GM18858 (cell line): Measurements from ENCODE around the gene B9D1.

ENCODE experiments used
- ATAC-seq: cut with Tn5 transposase; IDR thresholded peaks from one replicate; pipeline ENCODE4 v1.9.1; 2021; ENCODE audit not compliant: unreplicated experiment

B9D1 gene

GRCh38 chr17:19388791-19389785, 26.6 kb upstream of the B9D1 start:
- no peak for ATAC-seq

DNA sequence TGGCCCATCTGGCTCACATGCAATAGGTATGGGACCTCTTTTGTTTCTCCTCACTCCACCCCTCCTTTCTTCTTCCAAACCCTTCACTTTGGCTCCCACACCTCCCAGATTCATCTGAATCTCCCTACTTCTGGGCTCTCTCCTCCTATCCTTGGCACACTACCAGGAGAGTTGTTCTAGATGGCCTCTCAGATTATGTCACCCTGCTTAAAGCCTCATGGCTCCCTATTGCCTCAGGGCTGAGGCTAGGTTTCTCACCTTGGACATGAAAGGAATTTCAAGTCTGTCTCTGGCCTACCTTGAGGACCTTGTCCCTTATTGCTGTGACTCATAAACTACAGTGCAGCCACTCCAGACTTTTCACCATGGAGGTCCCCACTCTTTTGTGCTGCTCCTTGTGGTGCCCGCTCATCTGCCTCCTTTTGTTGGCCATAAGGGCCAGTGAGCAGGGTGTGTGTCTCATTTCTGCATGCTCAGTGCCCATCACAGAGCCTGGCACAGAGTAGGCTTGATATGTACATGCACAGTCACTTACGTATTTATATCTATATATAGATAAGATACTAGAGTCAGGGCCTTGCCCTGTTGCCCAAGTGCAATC, 25.5 kb upstream of the B9D1 start:
- ATAC-seq: no peak

DNA sequence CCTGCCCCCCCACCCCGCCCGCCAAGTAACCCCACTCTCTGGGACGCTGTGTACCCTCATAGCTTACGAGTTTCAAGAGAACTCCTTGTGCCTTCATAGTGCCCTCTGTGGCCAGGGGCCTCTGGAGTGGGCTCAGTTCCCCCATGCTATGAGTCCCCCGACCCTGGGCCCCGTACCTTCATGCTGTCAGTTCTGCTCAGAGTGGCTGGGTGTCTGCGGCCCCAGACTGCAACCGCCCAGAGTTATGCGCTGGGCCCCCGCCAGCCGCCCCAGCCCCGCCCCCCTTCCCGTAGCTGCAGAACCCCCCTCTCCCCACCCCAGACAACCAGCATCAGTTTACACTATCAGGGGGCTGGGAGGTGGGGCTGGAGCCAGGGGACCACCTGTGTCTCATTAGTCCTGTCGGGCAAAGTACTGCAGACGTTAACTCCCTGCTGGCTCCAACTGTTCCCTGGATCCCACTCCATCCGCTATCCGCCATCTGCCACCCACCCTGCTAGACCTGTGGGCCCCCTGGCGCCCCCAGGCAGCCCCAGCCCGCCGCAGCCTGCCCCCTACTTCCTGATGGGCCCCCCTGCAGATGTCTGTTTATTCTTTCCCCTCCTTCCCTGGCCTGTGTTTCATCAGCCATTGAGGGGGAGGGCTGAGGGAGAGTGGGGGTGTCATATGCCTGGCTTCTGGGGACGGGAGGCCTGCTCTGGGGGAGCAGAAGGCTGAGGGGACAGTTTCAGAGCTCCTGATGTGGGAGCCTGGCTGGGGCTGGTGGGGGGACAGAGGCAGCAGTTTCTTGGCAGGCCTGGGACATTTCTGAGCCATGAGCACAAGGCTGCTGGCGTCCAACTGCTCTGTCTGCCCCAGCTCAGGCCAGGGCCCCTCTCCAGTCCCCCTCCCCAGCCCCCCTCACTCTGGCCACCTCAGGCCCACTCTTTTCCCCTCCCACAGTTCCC, 24.7 kb upstream of the B9D1 start, which contains the start of gene MFAP4:
Gene MFAP4 (minus strand): TSS at position 217 of the 947 bp plus-strand sequence. CDS start 35 bp downstream, at position 182.
- no peak for ATAC-seq

GRCh38 chr17:19386051-19386929, 23.8 kb upstream of the B9D1 start:
- ATAC-seq: no peak

- no peak for ATAC-seq
Observed at GRCh38 chr17:19385521-19385983, 23.0 kb upstream of the B9D1 start.

GRCh38 chr17:19384723-19385391, 22.3 kb upstream of the B9D1 start:
- no peak for ATAC-seq

- ATAC-seq: no peak
Observed at GRCh38 chr17:19383681-19384470, 21.4 kb upstream of the B9D1 start.

DNA sequence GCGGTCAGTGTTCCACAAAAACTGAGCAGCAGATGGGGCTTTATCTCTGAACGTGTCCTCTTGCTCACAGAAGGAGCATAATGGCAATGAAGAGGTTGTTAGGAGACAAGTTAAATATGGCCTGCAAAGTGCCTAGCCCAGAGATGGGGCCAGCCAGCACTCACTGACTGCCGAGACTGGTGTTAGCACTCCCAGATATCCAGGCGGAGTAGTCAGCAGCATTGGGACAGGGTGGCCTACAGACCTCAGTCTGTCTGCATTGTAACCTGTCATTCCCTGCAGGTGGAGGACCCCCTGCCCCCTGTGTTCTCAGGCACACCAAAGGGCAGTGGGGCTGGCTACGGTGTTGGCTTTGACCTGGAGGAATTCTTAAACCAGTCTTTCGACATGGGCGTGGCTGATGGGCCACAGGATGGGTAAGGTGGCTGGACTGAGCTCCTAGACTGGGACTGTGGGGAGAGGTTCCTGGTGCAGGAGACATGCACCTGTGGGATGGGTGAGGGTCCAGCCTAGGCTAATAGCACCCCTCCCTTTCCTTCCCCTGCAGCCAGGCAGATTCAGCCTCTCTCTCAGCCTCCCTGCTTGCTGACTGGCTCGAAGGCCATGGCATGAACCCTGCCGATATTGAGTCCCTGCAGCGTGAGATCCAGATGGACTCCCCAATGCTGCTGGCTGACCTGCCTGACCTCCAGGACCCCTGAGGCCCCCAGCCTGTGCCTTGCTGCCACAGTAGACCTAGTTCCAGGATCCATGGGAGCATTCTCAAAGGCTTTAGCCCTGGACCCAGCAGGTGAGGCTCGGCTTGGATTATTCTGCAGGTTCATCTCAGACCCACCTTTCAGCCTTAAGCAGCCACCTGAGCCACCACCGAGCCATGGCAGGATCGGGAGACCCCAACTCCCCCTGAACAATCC, 20.3 kb upstream of the B9D1 start:
- no peak for ATAC-seq

- ATAC-seq: no peak
Observed at GRCh38 chr17:19381741-19382444, 19.4 kb upstream of the B9D1 start.

- no peak for ATAC-seq
Observed at GRCh38 chr17:19381361-19381740, 18.8 kb upstream of the B9D1 start.

GRCh38 chr17:19380481-19381301, 18.2 kb upstream of the B9D1 start:
- ATAC-seq: no peak

DNA sequence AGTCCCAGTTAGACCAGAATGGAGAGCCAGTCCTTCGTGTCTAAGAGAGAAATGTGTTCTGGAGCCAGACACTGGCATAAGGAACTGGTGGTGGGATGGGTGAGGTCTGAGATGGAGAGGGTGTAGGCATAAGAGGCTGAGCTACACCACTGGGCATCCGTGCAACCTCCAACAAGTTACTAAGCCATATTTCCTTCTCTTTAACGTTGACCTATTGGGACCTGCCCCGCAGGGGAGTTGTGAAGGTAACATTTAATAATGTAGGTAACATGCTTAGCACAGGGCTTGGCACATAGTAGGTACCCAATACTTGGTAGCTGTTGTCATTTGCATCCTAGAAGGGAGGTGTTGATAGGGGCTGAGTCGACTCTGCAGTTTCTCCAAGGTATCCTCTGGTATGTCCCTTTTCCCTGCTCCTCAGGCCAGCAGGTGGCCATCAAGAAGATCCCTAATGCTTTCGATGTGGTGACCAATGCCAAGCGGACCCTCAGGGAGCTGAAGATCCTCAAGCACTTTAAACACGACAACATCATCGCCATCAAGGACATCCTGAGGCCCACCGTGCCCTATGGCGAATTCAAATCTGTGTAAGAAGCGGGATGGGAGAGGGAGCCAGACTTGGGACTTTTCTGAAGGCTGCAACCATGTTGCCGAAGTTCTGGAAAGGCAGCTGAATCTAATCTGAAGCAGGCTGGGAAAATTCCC, 17.0 kb upstream of the B9D1 start:
- no peak for ATAC-seq

- ATAC-seq: no peak
Observed at GRCh38 chr17:19378416-19379360, 16.2 kb upstream of the B9D1 start, which contains the start of gene MAPK7. TSS of gene MAPK7 (plus strand) at chr17:19378498. CDS start at chr17:19378901, 403 bp downstream.
